Adrenal gland (tissue), 12 donors: Measurements from ENCODE around the gene PGAP1. TPM values are rescaled to one million over a fixed set of nuclear protein-coding genes. Genes with fewer than 3 reads are reported as not detected.

Source experiments
- DNase-seq, 7 donors: peaks; one replicate each; pipeline ENCODE4 v3.0.0-alpha.2; 2019 to 2020
- H3K27ac ChIP-seq, 5 donors: fragments of 200-600 bp; sonication (generic) in 4 of 5; 1 replicate in 3 of 5; 2 replicates in 2 of 5; pipeline versions ENCODE4 v1.5.1 to v1.8.0; 2016 to 2020; ENCODE audit warnings: mild to moderate bottlenecking in 1 of 5
- H3K27me3 ChIP-seq: fragments of 200-600 bp; 2 replicates; pipeline ENCODE4 v1.8.0; 2021
- H3K36me3 ChIP-seq, 2 donors: fragments of 200-600 bp; replicated peaks in 1 of 2; 1 replicate in 1 of 2; 2 replicates in 1 of 2; pipeline versions ENCODE4 v1.5.1 to v1.8.0; 2018 to 2022
- H3K4me1 ChIP-seq, 2 donors: fragments of 200-600 bp; replicated peaks in 1 of 2; 1 replicate in 1 of 2; 2 replicates in 1 of 2; pipeline versions ENCODE4 v1.5.1 to v1.8.0; 2018 to 2021
- H3K4me3 ChIP-seq, 4 donors: fragments of 200-600 bp; sonication (generic) in 3 of 4; one replicate each; pipeline ENCODE4 v1.5.1; 2016 to 2018
- H3K9me3 ChIP-seq, 3 donors: fragments of 200-600 bp; sonication (generic) in 1 of 3; replicated peaks in 1 of 3; 1 replicate in 2 of 3; 2 replicates in 1 of 3; pipeline versions ENCODE4 v1.5.1 to v1.8.0; 2016 to 2021
- CTCF ChIP-seq, 6 experiments: fragments of 450-650 bp in 4 of 6; fragments of 200-600 bp in 2 of 6; sonication (generic) in 1 of 6; IDR thresholded peaks; 1 replicate in 5 of 6; 2 replicates in 1 of 6; pipeline versions ENCODE4 v1.5.1 to v1.8.0; 2016 to 2021; ENCODE audit warnings: antibody characterized with exemption in 6 of 6, mild to moderate bottlenecking in 2 of 6, moderate library complexity in 1 of 6
- POLR2A ChIP-seq, 2 donors: fragments of 450-650 bp; IDR thresholded peaks; one replicate each; pipeline ENCODE4 v1.6.1; 2017; ENCODE audit warnings: antibody characterized with exemption in 2 of 2, mild to moderate bottlenecking in 2 of 2, moderate library complexity in 1 of 2
- WGBS, 4 donors: extraction: QIAGEN DNeasy Blood & Tissue Kit in 2 of 4; methylation state at CpG; one replicate each; pipeline versions ENCODE4 v1.1.5 to v1.1.7; 2013 to 2017; 5-methylcytosine and 5-hydroxymethylcytosine counted together
- intact Hi-C, 2 donors: fragments of 100-400 bp; cut with DNase I; formaldehyde crosslinking; loops; one replicate each; pipeline versions ENCODE4 v1.14.1 to v1.15.0; 2022 to 2023
- polyA plus RNA-seq, 3 donors: library from polyadenylated mRNA; stranded (reverse); fragments of 200-250 nt in 2 of 3; fragments of 350-450 nt in 1 of 3; fragmentation: Illumina TruSeq in 1 of 3; extraction: RNeasy Lipid Tissue Mini Kit (QIAGEN cat#74804) in 1 of 3; gene quantifications; one replicate each; pipeline ENCODE4 v1.2.3, GENCODE V29; 2013 to 2014
- total RNA-seq, 9 donors: library from RNA; depleted of rRNA in 4 of 9; stranded (reverse); fragments of >200 nt in 4 of 9; fragments of 120-200 nt in 1 of 9; fragmentation: NEBNext Ultra II Directional in 1 of 9; extraction: Animal tissue kit (Norgen Biotek cat#: 25700) in 1 of 9; gene quantifications; one replicate each; pipeline versions ENCODE4 v1.1.0 to v1.2.4, GENCODE V29; 2013 to 2023
- donor health status: healthy with polysubstance abuse.
- donor health status: Bipolar disorder and iron deficiency.
- donor health status: DM: yes; HTN: yes; CAD: no.
- donor health status: DM: no; HTN: no; CAD: no.
- donor health status: DM: no; HTN: no; CAD: no.
- donor health status: DM: yes; HTN: yes; CAD: no.

Gene PGAP1
- total and polyA plus RNA-seq, 12 donors: 1.8 to 11.6 (median 6.5) TPM

GRCh38 chr2:196970099-196970498 is 43.6 kb upstream of the PGAP1 start:
- Histone ChIP-seq H3K27ac (no peak overlapping the region), H3K27me3 (no peaks in the 10 kb centered on the region), H3K36me3 (no peaks in the 10 kb centered on the region), H3K9me3 (no peaks in the 10 kb centered on the region), H3K4me3 (no peak overlapping the region), H3K4me1 (no peaks in the 10 kb centered on the region)
- TF ChIP-seq POLR2A (IDR thresholded peaks at IDR 0.05) (no peak), CTCF (IDR thresholded peaks at IDR 0.05) (no peak)
- WGBS, 4 donors: 71 to 79% (median 75%) methylated on average over 4 of the region's 4 CpGs
- DNase-seq: no peak
- intact Hi-C loops: no loop called here

- H3K9me3 ChIP-seq: no peaks in the 10 kb centered on the region
- intact Hi-C loops: no loop called here
- H3K27ac ChIP-seq: no peak overlapping the region
- TF ChIP-seq POLR2A (IDR thresholded peaks at IDR 0.05): no peak
- no peak for TF ChIP-seq CTCF (IDR thresholded peaks at IDR 0.05)
- no peaks in the 10 kb centered on the region for H3K27me3 ChIP-seq
- DNase-seq: no peak
- no peak overlapping the region for H3K4me3 ChIP-seq
- WGBS, 4 donors: 72 to 93% (median 89%) methylated on average over 1 of the region's 1 CpG
- no peaks in the 10 kb centered on the region for H3K36me3 ChIP-seq
- H3K4me1 ChIP-seq: no peaks in the 10 kb centered on the region
Observed at GRCh38 chr2:196968516-196968915, 42.0 kb upstream of the PGAP1 start.

- no peak overlapping the region for H3K27ac ChIP-seq
- TF ChIP-seq CTCF (IDR thresholded peaks at IDR 0.05) (no peak), POLR2A (IDR thresholded peaks at IDR 0.05) (no peak)
- whole genome bisulfite sequencing, 4 donors: 77 to 98% (median 86%) methylated on average over 3 of the region's 3 CpGs
- no peak for DNase-seq
- intact Hi-C loops: no loop called here
- no peaks in the 10 kb centered on the region for H3K4me1 ChIP-seq
- H3K27me3 ChIP-seq: no peaks in the 10 kb centered on the region
- no peaks in the 10 kb centered on the region for H3K9me3 ChIP-seq
- no peak overlapping the region for H3K4me3 ChIP-seq
- no peaks in the 10 kb centered on the region for H3K36me3 ChIP-seq
Observed at GRCh38 chr2:196967775-196968174, 41.3 kb upstream of the PGAP1 start.

GRCh38 chr2:196967116-196967515 is 40.6 kb upstream of the PGAP1 start:
- DNase-seq: peak in 1 of 7 donors; percentile 16
- 29 to 46% (median 35%) methylated on average over 7 of the region's 7 CpGs for WGBS, 4 donors
- TF ChIP-seq CTCF (IDR thresholded peaks at IDR 0.05): no peak
- no peak for TF ChIP-seq POLR2A (IDR thresholded peaks at IDR 0.05)
- Histone ChIP-seq H3K9me3 (no peaks in the 10 kb centered on the region), H3K36me3 (no peaks in the 10 kb centered on the region), H3K27me3 (no peaks in the 10 kb centered on the region), H3K27ac (no peak overlapping the region), H3K4me1 (no peaks in the 10 kb centered on the region), H3K4me3 (peak overlapping the region in 1 of 4 donors; percentile 29)
- intact Hi-C loops: no loop called here
